ENCODE measurements around the gene PSD.

GRCh38 chr10:102394079-102394800 is 24.3 kb downstream of the PSD start:
- no peak for TF ChIP-seq ARNT (IDR thresholded peaks at IDR 0.05)
- peak; percentile 95 for TF ChIP-seq FOXM1 (IDR thresholded peaks at IDR 0.05; ENCODE audit: borderline replicate concordance)
- no peak for TF ChIP-seq SUZ12 (IDR thresholded peaks at IDR 0.05)
- TF ChIP-seq LEF1 (IDR thresholded peaks at IDR 0.05; ENCODE audit: borderline replicate concordance): no peak
- peak; percentile 52; the same call in 1 of the 2 replicates for TF ChIP-seq CTBP1 (IDR thresholded peaks at IDR 0.05; ENCODE audit: borderline replicate concordance)
